Ovary (tissue), 9 donors: ENCODE measurements around the gene NEK11. TPM values are rescaled to one million over a fixed set of nuclear protein-coding genes. Genes with fewer than 3 reads are reported as not detected.

Experiments used
- DNase-seq, 5 donors: peaks; one replicate each; pipeline ENCODE4 v3.0.0-alpha.2; 2019 to 2020
- H3K27ac ChIP-seq, 2 donors: fragments of 200-600 bp; one replicate each; pipeline versions ENCODE4 v1.5.1 to v1.8.0; 2019 to 2022
- H3K27me3 ChIP-seq: fragments of 200-600 bp; one replicate; pipeline ENCODE4 v1.8.0; 2022
- H3K36me3 ChIP-seq: fragments of 200-600 bp; sonication (generic); one replicate; pipeline ENCODE4 v1.5.1; 2019
- H3K4me1 ChIP-seq: one replicate; pipeline ENCODE4 v1.8.1; 2013; ENCODE audit warnings: mild to moderate bottlenecking, moderate library complexity; ENCODE audit not compliant: insufficient read depth
- H3K4me3 ChIP-seq: fragments of 200-600 bp; sonication (generic); one replicate; pipeline ENCODE4 v1.5.1; 2017
- H3K9me3 ChIP-seq, 2 donors: fragments of 200-600 bp in 1 of 2; sonication (generic) in 1 of 2; one replicate each; pipeline versions ENCODE4 v1.5.1 to v1.8.1; 2013 to 2019; ENCODE audit warnings: mild to moderate bottlenecking in 1 of 2, moderate library complexity in 1 of 2
- EP300 ChIP-seq: sonication (generic); formaldehyde crosslinking; IDR thresholded peaks from one replicate; pipeline ENCODE4 v1.6.1; 2017; ENCODE audit warnings: antibody characterized with exemption
- POLR2A ChIP-seq: fragments of 450-650 bp; IDR thresholded peaks from one replicate; pipeline ENCODE4 v1.6.1; 2017; ENCODE audit warnings: antibody characterized with exemption, mild to moderate bottlenecking, moderate library complexity
- WGBS, 3 donors: extraction: QIAGEN DNeasy Blood & Tissue Kit in 1 of 3; methylation state at CpG; one replicate each; pipeline versions ENCODE4 v1.1.5 to v1.1.7; 2013 to 2017; 5-methylcytosine and 5-hydroxymethylcytosine counted together
- intact Hi-C, 4 donors: fragments of 100-400 bp; cut with DNase I; formaldehyde crosslinking; loops; one replicate each; pipeline versions ENCODE4 v1.11.0 to v1.15.1; 2022 to 2023
- polyA plus RNA-seq, 2 donors: library from polyadenylated mRNA; stranded (reverse); fragments of 200-250 nt in 1 of 2; fragments of 350-450 nt in 1 of 2; fragmentation: Illumina TruSeq in 1 of 2; extraction: RNeasy Lipid Tissue Mini Kit (QIAGEN cat#74804) in 1 of 2; gene quantifications; one replicate each; pipeline ENCODE4 v1.2.3, GENCODE V29; 2013 to 2014
- small RNA-seq: library from RNA; depleted of rRNA; stranded (forward); fragments of <200 nt; gene quantifications from one replicate; pipeline ENCODE3, GENCODE V24; 2016
- total RNA-seq, 7 donors: library from RNA; depleted of rRNA in 2 of 7; stranded (reverse); fragments of >200 nt in 2 of 7; fragmentation: NEBNext Ultra II Directional in 3 of 7; extraction: Animal tissue kit (Norgen Biotek cat#: 25700) in 3 of 7; gene quantifications; one replicate each; pipeline versions ENCODE4 v1.1.0 to v1.2.4, GENCODE V29; 2016 to 2023
- TF ChIP-seq, protein P1 (sequence below), 3 donors: fragments of 450-650 bp in 2 of 3; fragments of 200-600 bp in 1 of 3; IDR thresholded peaks; one replicate each; pipeline versions ENCODE4 v1.5.1 to v1.8.0; 2016 to 2022; ENCODE audit warnings: antibody characterized with exemption in 3 of 3, mild to moderate bottlenecking in 1 of 3
- donor health status: DM: no; HTN: no; CAD: no; lungs with moderate emphysema.
- donor health status: DM: no; HTN: no; CAD: no.
- donor health status: Bipolar disorder and iron deficiency.
- donor health status: DM: yes; HTN: yes; CAD: no.
- donor health status: DM: no; HTN: no; CAD: no.
- donor health status: DM: yes; HTN: yes; CAD: no.

NEK11 gene
- total and polyA plus RNA-seq, 9 donors = 4.9 to 37.3 (median 10.7) TPM

- no peak overlapping the region for H3K27ac ChIP-seq
- no peaks in the 10 kb centered on the region for H3K4me1 ChIP-seq
- 68 to 76% (median 71%) methylated on average over 4 of the region's 4 CpGs for WGBS, 3 donors
- TF ChIP-seq EP300 = no peak
- no peak for TF ChIP-seq POLR2A
- TF ChIP-seq, protein P1, sequence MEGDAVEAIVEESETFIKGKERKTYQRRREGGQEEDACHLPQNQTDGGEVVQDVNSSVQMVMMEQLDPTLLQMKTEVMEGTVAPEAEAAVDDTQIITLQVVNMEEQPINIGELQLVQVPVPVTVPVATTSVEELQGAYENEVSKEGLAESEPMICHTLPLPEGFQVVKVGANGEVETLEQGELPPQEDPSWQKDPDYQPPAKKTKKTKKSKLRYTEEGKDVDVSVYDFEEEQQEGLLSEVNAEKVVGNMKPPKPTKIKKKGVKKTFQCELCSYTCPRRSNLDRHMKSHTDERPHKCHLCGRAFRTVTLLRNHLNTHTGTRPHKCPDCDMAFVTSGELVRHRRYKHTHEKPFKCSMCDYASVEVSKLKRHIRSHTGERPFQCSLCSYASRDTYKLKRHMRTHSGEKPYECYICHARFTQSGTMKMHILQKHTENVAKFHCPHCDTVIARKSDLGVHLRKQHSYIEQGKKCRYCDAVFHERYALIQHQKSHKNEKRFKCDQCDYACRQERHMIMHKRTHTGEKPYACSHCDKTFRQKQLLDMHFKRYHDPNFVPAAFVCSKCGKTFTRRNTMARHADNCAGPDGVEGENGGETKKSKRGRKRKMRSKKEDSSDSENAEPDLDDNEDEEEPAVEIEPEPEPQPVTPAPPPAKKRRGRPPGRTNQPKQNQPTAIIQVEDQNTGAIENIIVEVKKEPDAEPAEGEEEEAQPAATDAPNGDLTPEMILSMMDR (IDR thresholded peaks at IDR 0.05) = no peak
- no peaks in the 10 kb centered on the region for H3K9me3 ChIP-seq
- DNase-seq = no peak
- intact Hi-C loops = no loop called here
- H3K4me3 ChIP-seq = no peak overlapping the region
- no peaks in the 10 kb centered on the region for H3K36me3 ChIP-seq
- no peaks in the 10 kb centered on the region for H3K27me3 ChIP-seq
Observed at GRCh38 chr3:131397889-131398288, 371.2 kb downstream of the NEK11 start.

Small RNA genes within 50 kb of the gene (small RNA-seq; reads per million reads assigned to genes)
- not detected for gene RNU6-726P

Other genes with a start within 250 kb of the NEK11 start
- gene ATP2C1, start 132.8 kb upstream of the NEK11 start, total RNA-seq = 10 to 100 TPM; 37.6 to 63.9 (median 53.0) TPM
- 10 to 100 TPM; 27.3 to 88.4 TPM for gene ATP2C1, start 132.8 kb upstream of the NEK11 start, polyA plus RNA-seq
- gene ASTE1, start 52 bp upstream of the NEK11 start, total RNA-seq = 10 to 100 TPM in 2 of 7 donors, 1 to 10 TPM in 5; 3.1 to 11.9 (median 8.6) TPM
- 10 to 100 TPM in 1 of 2 donors, 1 to 10 TPM in 1; 5.2 to 10.5 TPM for gene ASTE1, start 52 bp upstream of the NEK11 start, polyA plus RNA-seq